Measurements from ENCODE around the gene CNTN5. TPM values are rescaled to one million over a fixed set of nuclear protein-coding genes. Genes with fewer than 3 reads are reported as not detected.
A peak's percentile ranks its signal among the peaks of the same experiment; 100 is the strongest.

CNTN5 gene
- total RNA-seq, 1 experiment from 2014 or later = not detected

- H3K36me3 Mint-ChIP-seq (ENCODE audit: insufficient read depth in 1 of 3, low read depth in 3 of 3) = no peaks in the 10 kb centered on the region
- no peak overlapping the region for H2BK120ac ChIP-seq (ENCODE audit: low read depth, low read length, poor library complexity, severe bottlenecking)
- H3K79me1 ChIP-seq (ENCODE audit: insufficient read depth, low read depth, low read length, poor library complexity, severe bottlenecking) = no peaks in the 10 kb centered on the region
- H2AFZ ChIP-seq (ENCODE audit: low read length) = peak overlapping the region; percentile 77
- H2AK5ac ChIP-seq (ENCODE audit: insufficient read length, low read length) = no peak overlapping the region
- no peaks in the 10 kb centered on the region for H3K23me2 ChIP-seq (ENCODE audit: insufficient read length, low read depth, low read length, poor library complexity, severe bottlenecking)
- peaks cover 6 to 7% of the 10 kb centered on the region in 2 experiments for H3K4me1 Mint-ChIP-seq
- no peak overlapping the region for H3K4me3 Mint-ChIP-seq
- H3K27me3 Mint-ChIP-seq (ENCODE audit: low read depth) = no peaks in the 10 kb centered on the region
- no peak overlapping the region for H2BK20ac ChIP-seq (ENCODE audit: low read depth, low read length, poor library complexity, severe bottlenecking)
- 0 out of 7 replicates have a peak overlapping the region, but pooled peaks of 1 of the 3 experiments have one; percentile 7 for H3K27ac Mint-ChIP-seq
- no peak overlapping the region for H4K91ac ChIP-seq (ENCODE audit: insufficient read length, low read depth, low read length)
- H3K9me3 Mint-ChIP-seq = no peaks in the 10 kb centered on the region
- peaks cover 3% of the 10 kb centered on the region; the same call in 1 of the 2 replicates for H3K4me1 ChIP-seq (ENCODE audit: insufficient read depth, low read length)
- no peak overlapping the region for H3T11ph ChIP-seq (ENCODE audit: low read length)
- H2BK12ac ChIP-seq (ENCODE audit: insufficient read length, low read depth, low read length) = no peak overlapping the region
- H2BK15ac ChIP-seq (ENCODE audit: low read depth, low read length) = no peak overlapping the region
- no peak overlapping the region for H3K4me2 ChIP-seq (ENCODE audit: insufficient read depth, insufficient read length, low read length)
- H3K56ac ChIP-seq (ENCODE audit: insufficient read length, low read depth, low read length) = no peak overlapping the region
- no peak for DNase-seq
- TF ChIP-seq CTCF (conservative IDR thresholded peaks at IDR 0.05) = no peak
- H3K27ac ChIP-seq (ENCODE audit: insufficient read length, low read depth, low read length) = no peak overlapping the region
- H3K27me3 ChIP-seq (ENCODE audit: insufficient read depth, low read length) = no peaks in the 10 kb centered on the region
- H4K8ac ChIP-seq (replicated peaks; ENCODE audit: insufficient read length, low read depth, low read length) = no peak overlapping the region
- H3K9ac ChIP-seq (ENCODE audit: extremely low read depth, insufficient read length, low read length) = no peak overlapping the region
- no peaks in the 10 kb centered on the region for H4K20me1 ChIP-seq (ENCODE audit: control insufficient read depth, insufficient read depth, insufficient read length)
- H3K23ac ChIP-seq (ENCODE audit: insufficient read length, low read depth, low read length) = no peak overlapping the region
- H3K18ac ChIP-seq (ENCODE audit: insufficient read length, low read depth, low read length) = no peak overlapping the region
- H3K79me2 ChIP-seq (ENCODE audit: insufficient read depth, low read length) = no peaks in the 10 kb centered on the region
- WGBS (ENCODE audit: extremely low coverage, insufficient read length, low lambda C conversion rate) = no CpG with 5 or more reads among the region's 4 CpGs
- H2BK5ac ChIP-seq (ENCODE audit: insufficient read length, low read length) = no peak overlapping the region
- H3K9me3 ChIP-seq (ENCODE audit: control insufficient read depth, low read depth, low read length) = no peaks in the 10 kb centered on the region
- H3K14ac ChIP-seq (ENCODE audit: insufficient read depth, low read length) = no peak overlapping the region
- H3K4ac ChIP-seq (ENCODE audit: low read depth, low read length) = no peak overlapping the region
- no peak overlapping the region for H4K5ac ChIP-seq (ENCODE audit: insufficient read length, low read depth, low read length)
Measured at GRCh38 chr11:99505831-99506230, 485.1 kb downstream of the CNTN5 start.
